ENCODE measurements around the gene IL20RB.
"Not testable (repeated sequence)": the region's sequence is repeated elsewhere in the genome, so short reads cannot be mapped to it uniquely, and the experiment has no call there.

IL20RB gene

GRCh38 chr3:136946978-136947377, 10.8 kb upstream of the IL20RB start:
- DNase-seq, result no peak

- no peak for DNase-seq
Observed at GRCh38 chr3:136947477-136947876, 10.3 kb upstream of the IL20RB start.

- no peak for DNase-seq
Observed at GRCh38 chr3:136949146-136949545, 8.6 kb upstream of the IL20RB start.

- DNase-seq, result no peak
Observed at GRCh38 chr3:136949708-136950107, 8.1 kb upstream of the IL20RB start.

- no peak for DNase-seq
Observed at GRCh38 chr3:136950623-136951022, 7.2 kb upstream of the IL20RB start.

- DNase-seq, result no peak
Observed at GRCh38 chr3:136952292-136952691, 5.5 kb upstream of the IL20RB start.

GRCh38 chr3:136954251-136954650, 3.5 kb upstream of the IL20RB start:
- DNase-seq, result no peak

GRCh38 chr3:136954980-136955780, 2.6 kb upstream of the IL20RB start:
- DNase-seq, result no peak

GRCh38 chr3:136955813-136956212, 2.0 kb upstream of the IL20RB start:
- DNase-seq, result no peak

- DNase-seq, result no peak
Observed at GRCh38 chr3:136956971-136957370, 812 bp upstream of the IL20RB start.

- DNase-seq, result no peak
Observed at GRCh38 chr3:136958939-136959338, 1.2 kb downstream of the IL20RB start.

- no peak for DNase-seq
Observed at GRCh38 chr3:136959599-136959998, 1.8 kb downstream of the IL20RB start.

- no peak for DNase-seq
Observed at GRCh38 chr3:136960838-136961836, 3.4 kb downstream of the IL20RB start.

- no peak for DNase-seq
Observed at GRCh38 chr3:136962927-136963326, 5.1 kb downstream of the IL20RB start.

GRCh38 chr3:136969539-136969938, 11.8 kb downstream of the IL20RB start:
- DNase-seq, result not testable (repeated sequence)

- DNase-seq, result no peak
Observed at GRCh38 chr3:136973352-136973751, 15.6 kb downstream of the IL20RB start.

- no peak for DNase-seq
Observed at GRCh38 chr3:136974670-136975069, 16.9 kb downstream of the IL20RB start.

GRCh38 chr3:136979204-136979603, 21.4 kb downstream of the IL20RB start:
- no peak for DNase-seq

GRCh38 chr3:136979684-136980083, 21.9 kb downstream of the IL20RB start:
- no peak for DNase-seq

- DNase-seq, result no peak
Observed at GRCh38 chr3:136982033-136982432, 24.2 kb downstream of the IL20RB start.

GRCh38 chr3:136982520-136983138, 24.8 kb downstream of the IL20RB start:
- DNase-seq, result no peak

- no peak for DNase-seq
Observed at GRCh38 chr3:136984837-136985236, 27.1 kb downstream of the IL20RB start.

GRCh38 chr3:136987398-136987980, 29.7 kb downstream of the IL20RB start:
- DNase-seq, result not testable (repeated sequence)

Measured in activated CD8-positive, alpha-beta memory T cell treated with anti-CD3 and anti-CD28 coated beads, Interleukin-2, amount 50 U/mL, for 48 hours (primary cell).